SKM-1 (cell line): ENCODE results near the gene CCDC38.
"Not testable (repeated sequence)": the region's sequence is repeated elsewhere in the genome, so short reads cannot be mapped to it uniquely, and the experiment has no call there.

ENCODE experiments used
- DNase-seq: peaks from one replicate; lab custom pipeline; 2025; ENCODE audit not compliant: unreplicated experiment; lab: John Stamatoyannopoulos, UW

Gene CCDC38

DNA sequence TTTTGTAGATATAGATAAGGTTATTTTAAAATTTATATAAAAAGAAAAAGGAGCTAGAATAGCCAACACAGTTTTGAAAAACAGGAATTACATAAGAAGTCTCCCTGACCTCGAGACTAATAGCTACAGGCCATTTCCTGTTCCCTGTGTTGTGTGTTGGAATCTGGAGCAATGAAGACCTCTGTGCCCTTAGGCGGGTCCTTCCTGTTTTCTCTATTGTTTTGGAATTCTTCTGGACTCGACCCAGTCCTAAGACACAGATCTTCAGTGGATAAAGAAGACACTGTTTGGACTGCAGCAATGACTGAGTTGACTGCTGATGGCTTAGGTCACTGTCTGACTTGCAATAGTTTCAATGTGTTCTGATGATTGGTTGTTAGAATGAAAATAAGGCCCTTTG is 57.4 kb downstream of the CCDC38 start:
- DNase-seq = no peak

DNA sequence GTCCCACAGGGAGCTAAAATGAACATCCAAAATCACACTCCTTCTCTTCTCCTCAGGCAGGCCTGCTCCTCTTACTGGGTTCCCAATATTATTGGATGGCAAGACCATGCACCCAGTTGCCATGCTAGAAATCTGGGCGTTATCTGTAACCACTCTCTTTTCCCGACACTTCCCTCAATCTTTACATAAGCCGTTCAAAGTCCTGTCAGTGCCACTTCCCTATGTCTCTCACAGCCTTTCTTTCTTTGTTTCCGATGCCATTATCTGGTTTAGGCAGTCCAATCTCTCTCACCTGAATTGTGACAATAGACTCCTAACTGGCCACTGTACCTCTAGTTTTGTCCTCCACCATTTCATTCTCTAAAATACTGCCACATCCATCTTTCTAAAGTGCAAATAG is 59.5 kb downstream of the CCDC38 start:
- no peak for DNase-seq

DNA sequence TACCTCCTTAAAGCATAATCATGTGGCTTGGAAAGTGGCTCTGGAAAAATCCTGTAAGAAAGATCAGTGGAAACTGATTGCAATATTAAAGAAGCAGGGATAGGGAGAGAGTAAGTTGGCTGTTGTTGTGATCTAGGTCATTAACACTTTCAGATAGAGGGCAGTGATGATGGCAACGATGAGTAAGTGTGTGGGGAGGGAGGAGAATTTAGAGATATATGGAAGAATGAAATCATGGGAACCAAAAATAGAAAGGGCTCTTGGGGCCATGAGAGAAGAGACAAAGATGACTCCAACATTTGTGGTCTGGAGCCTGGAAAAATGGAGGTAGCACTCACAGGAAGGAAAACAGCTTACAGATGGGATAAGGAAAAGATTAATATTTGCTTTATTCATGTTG is 60.3 kb downstream of the CCDC38 start:
- DNase-seq = no peak

DNA sequence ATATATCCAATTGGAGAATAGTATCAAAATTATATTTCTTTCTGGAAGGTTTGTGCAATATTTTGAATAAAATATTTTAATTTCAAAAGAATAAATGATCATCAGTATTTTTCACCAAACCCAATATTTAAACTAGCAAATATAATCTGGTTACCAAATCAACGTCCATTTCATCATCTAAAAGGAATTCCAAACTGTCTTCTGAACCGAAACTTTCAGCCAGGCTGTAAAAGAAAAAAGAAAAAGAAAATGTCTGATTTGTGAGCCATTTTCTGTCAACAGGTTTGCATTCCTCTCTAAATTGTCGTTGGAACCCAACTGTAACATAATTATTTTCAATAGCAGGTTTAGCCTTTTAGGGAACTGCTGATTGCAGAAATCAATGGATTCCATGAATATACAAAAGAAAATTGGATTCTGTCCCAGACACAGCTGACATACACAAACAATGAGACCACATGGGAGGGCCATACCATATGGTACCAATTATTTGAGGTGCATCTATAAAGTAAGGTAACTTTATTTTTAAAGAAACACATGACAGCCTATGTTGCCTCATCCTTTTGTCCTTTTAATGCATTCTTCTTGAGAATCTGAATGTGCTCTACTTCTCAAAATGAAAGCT is 61.0 kb downstream of the CCDC38 start:
- no peak for DNase-seq

DNA sequence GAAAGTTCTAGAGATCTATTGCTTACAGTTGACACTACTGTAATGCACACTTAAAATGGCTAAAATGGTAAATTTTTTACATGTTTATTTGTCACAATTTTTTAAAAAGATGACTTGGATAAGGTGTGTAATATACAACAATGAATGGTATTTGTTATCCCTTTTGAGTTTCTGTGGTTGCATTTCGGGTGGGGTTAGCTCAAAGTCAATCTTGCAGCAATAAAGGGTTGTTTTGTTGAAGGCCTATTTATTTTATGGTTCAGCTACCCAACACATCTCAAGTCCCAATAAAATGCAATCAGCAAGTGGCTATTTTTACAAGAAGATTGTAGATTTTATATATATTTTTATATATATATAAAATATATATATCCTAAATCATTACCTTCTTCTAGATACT is 61.5 kb downstream of the CCDC38 start:
- DNase-seq = no peak

DNA sequence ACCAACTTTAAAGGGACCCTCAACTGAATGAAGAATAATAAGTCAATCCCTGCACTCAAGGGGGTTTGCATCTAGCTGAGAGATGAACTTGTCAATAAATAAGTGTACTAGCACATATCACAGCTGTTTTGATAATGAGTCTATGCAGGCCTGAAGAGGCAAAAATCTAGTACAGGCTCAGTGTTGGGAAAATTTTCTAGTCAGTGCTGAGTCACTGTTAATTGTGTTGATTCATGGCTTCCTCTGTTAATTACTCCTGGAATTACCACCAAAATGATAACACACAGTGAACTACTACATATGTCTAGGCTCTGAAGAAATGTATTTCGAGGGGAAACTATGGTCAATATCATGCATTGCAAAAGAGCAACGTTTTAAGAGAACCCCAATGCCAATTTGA is 64.8 kb downstream of the CCDC38 start:
- no peak for DNase-seq

DNA sequence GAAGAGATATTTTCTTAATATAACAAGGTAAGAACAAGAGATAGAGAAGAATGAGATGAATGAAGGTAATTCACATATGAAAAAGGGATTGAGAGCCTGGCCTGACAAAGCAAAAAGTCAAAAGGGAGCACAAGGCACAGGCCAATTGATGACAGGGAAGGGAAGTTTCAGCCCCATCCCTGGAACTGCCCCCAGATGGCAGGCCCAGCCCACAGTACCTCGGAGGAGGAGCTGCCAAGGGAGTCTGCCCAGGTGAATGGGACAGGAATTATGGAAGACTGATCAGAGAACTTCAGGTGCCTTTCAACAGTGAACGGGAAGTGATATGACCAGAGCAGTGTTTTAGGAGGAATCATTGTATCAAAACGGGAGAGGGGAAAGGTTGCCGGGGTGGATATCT is 68.0 kb downstream of the CCDC38 start:
- DNase-seq = no peak

DNA sequence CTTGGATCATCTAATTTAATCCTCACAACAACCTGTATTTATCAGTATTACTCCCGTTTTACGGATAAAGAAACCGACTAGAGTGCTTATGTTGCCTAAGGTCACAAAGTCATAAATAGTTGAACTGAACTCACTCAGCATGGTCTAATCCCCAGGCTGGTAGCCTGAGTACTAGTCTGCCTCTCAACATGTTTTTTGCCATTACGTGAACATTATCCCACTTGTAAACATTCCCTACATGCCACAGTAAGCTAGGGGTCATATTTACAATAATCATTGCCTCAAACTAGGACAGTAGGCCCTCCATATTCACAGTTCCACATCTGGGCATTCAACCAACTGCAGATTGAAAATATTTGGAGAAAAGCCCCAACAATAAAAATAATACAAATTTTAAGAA is 71.5 kb downstream of the CCDC38 start:
- no peak for DNase-seq

DNA sequence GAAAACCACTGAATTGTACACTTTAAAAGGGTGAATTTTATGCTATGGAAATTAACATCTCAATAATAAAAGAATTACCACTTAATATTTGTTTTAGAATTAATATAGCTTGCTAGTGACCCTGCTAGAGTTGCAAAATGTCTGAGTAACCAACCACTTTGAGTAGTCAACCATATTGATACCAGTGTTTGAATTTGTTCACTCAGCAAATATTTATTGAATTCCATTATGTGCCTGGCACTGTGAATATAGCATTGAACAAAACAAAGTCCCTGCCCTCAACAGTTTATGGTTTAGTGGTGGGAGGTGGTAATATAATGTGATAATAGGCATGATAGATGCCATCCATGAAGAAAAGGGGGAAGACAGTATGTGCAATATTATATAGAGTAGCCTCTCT is 79.1 kb downstream of the CCDC38 start:
- no peak for DNase-seq

DNA sequence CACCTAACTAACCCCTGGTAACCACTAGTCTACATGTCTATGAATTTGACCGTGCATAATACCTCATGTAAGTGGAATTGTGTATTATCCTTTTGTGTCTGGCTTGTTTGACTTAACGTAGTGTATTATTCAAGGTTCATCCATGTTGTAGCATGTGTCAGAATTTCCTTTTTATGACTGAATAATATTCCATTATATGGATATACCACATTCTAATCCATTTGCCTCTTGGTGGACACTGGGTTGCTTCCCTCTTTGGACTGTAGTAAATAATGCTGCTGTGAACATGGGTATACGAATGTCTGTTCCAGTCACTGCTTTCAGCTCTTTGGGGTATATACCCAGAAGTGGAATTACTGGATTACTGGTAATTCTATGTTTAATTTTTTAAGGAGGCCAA is 80.4 kb downstream of the CCDC38 start:
- no peak for DNase-seq

DNA sequence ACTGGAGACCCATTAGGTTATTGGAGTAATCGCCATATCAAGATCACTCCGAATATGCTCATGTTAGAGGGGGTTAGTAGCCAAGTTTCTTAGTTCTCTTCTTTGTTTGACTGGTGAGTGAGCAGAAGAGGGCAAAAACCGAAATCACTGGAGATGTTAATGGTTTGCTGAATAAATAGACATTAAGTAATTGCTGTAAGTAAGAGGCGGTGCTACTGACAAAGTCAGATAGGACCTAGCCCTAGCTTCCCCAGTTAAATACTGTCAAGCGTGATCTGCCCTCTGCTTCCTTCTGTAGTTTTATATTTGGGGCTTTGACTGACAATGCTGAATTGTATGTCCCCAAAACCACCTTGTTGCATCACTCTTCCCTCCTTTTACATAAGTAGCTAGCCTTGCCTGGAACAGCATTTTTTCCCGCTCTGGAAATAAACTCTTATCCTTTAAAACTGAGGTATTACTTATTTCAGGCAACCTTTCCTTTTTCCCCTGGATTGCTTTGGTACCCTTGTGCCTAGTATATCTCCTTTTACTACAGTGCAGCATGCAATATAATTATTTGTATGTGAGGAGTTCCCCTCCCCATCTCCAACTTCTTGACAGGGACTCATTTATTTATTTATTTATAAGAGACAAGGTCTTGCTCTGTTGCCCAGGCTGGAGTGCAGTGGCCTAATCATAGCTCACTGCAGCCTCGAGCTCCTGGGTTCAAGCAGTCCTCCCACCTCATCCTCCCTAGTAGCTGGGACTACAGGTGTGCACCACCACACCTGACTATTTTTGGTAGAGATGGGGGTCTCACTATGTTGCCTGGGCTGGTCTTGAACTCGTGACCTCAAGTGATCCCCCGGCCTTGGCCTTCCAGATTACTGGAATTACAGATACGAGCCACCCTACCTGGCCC is 82.2 kb downstream of the CCDC38 start:
- no peak for DNase-seq

DNA sequence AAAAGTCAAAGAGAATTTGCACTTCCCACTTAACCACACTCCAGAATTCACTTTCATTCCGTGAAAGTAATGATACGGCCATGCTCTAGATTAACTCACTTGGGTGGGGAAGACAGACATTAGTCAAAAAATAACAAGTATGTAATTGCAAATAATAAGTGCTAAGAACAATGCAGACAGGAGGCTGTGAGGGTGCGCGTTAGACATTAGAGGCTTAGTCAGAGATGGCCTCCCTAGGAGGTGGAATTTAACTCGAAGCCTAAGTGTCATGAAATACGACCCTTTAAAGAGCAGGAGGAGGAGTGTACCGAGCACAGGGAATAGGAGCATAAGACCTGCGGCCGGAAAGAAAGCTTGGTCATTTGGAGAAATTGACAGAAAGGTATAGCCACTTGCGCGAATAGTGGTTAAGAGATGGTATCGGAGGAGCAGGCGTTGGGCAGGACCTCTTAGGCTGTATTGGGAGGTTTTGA is 83.0 kb downstream of the CCDC38 start:
- DNase-seq = peak; percentile 1

DNA sequence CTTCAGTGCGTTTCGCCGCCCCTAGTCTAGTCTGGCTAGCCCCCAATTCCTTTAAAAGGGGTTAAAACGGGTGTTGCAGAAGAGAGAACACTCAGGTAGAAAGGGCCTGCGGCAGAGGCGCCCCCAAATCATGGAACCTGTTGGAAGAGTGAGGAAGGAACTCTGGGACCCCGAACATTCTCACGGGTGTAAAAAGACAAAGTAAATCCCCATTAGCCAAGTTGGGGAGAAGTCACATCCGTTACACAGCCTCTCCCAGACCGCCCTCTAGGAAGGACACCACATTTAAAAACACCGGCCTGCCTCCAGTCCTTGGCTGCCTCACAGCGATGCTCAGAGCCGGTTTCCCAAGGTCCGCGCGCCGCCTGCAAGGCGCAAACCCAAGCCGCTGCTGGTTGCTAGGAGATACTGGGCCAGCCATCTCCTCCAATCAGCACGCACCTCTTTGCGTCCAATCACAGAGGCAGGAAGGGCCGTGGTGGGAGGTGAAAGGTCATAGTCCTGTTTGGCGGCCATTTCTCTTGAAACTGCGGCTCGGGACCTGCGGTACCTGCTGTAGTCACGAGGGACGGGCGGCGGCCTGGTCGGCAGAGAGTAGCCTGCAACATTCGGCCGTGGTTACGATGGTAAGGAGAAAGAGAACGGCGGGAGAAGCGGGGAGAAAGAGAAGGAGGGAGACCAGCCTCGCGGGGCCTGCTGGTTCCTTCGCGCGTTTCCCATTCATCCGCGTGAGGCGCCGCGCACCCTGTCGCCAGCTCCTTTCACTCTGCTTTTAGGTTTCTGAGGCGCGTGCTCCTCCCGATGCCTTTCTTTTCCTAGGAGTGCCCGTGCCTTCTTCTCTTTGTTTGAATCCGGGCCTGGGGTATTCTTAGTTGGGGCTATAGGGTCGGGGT is 83.7 kb downstream of the CCDC38 start, which contains the start of gene SNRPF:
SNRPF (plus strand) TSS at position 502 of the 893 bp plus-strand sequence; CDS start at position 624, 122 bp downstream.
- peak; percentile 6 for DNase-seq

DNA sequence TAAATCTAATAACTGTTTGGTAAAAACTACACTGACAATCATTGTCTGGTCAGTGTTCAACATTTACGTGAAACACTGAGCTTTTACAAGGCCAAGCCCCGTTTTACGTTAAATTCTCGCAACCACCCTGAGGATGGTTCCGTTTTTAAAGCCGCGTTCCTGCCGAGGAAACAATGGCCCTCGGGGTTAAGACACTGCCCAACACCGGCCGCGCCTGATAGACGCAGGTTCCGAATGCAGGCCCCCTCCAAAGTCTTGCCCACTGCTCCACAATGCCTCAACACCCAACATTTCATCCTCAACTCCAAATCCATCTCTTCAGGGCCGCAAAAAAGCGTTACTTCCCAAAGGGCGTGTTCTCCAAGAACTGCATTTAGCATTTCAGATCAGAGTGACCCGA is 84.6 kb downstream of the CCDC38 start:
- no peak for DNase-seq

DNA sequence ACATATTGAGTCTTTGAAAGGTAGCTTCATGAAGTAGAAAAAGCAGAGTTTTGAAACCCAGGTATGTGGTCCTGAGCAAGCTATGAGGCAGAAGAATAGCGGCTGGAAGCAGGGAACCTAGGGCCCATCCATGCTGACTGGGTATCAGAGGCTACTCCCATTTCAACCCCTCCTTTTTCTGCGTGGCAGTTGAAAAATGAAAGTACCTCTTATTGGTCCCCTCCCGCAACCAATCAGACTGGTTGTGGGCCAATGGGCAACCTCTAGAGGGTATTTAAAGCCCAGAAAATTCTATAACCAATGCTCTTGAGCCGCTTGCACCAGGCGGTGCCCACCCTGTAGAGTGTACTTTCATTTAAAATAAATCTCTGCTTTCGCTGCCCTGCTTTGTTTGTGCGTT is 85.3 kb downstream of the CCDC38 start:
- no peak for DNase-seq

DNA sequence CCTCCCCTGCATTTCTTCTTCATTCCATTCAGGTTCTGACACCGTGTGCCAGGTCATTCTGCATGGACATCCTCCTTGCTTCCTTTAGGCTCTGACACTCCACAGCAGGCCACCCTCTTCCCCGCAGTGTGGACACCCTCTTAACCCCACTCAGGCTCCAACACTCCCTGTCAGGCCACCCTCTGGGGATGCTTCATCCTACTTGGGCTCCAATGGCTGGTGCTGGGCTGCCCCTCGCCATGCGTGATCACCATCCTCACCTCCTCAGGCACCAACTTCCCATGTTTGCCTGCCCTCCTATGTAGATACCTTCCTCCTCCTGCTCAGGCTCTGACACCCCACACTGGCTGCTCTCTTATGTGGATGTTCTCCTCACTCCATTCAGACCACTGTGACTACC is 90.3 kb downstream of the CCDC38 start:
- no peak for DNase-seq

DNA sequence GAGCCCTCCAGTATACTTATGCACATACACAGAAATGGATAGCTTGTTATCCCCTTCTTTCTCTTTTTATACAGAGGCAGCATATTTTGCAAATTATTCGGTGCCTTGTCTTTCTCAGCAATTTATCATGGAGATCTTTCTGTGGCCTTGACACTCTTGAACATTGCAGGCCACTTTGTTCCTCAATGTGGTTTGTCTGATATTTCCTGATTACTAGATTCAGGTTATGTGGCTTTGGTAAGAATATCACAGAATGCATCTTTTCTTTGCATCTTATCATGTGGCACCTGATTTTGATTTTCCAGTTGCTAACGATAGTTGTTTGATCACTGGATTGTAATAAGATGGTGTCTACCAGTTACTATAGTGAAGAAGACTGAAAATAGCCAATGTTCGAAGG is 90.8 kb downstream of the CCDC38 start:
- DNase-seq = no peak

DNA sequence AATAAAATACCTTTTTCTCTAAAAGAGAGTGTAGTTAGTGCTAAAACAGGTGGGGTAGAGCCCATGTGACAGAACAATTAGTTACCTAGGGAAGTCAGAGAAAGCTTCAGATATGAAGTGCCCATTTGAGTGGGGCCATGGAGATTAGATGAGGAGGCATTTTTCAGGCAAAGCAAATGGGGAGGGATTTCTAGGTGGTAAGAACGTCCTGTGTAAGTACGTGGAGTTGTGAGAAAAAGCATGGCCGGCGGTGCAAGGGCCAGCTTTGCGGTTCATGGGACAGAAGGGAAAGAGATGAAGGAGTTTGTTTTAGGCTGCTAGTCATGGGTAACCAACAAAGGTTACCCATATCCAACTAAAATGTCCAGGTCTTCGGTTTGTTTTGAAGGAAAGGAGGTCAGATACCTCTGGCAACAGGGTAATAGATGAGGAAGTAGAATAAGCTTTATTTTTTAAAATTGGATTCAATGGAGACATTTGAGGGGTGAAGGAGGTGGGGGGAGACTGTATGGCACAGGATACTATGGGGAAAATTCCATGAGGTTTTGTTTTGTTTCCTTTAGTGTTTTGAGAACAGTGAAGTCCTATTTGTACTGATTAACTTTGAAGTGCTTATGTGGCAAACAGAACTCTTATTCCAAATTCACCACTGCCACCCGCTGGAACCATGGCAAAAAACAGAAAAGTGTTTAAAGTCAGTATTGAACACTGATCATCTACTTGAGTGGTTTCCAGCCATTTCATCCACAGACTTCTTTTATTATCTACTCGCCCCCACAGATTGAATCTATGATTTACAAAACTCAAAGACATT is 93.6 kb downstream of the CCDC38 start:
- DNase-seq = no peak

DNA sequence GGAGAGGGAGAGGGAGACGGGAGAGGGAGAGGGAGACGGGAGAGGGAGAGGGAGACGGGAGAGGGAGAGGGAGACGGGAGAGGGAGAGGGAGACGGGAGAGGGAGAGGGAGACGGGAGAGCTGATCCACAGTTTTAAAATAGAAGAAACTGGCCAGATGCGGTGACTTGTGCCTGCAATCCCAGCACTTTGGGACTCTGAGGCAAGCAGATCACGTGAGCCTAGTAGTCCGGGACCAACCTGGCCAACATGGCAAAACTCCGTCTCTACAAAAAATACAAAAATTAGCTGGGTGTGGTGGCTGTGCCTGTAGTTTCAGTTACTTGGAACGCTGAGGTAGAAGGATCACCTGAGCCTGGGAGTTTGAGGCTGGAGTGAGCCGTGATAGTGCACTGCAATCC is 100.0 kb downstream of the CCDC38 start:
- not testable (repeated sequence) for DNase-seq

DNA sequence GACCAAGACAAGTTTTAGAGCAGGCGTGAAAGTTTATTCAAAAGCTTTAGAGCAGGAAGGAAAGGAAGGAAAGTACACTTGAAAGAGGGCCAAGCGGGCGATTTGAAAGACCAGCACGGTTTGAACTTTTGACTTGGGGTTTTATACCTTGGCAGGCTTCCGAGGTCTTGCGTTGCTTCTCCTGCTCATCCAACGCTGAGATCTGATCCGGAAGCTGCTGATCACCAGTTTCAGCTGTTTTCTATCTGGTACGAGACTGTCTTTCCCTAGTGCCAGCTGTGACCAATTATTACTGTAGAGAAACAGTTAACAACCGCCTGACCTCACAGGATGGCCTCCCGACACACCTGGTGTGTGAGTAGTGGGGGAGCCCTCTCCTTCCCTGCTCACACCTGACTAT is 104.3 kb downstream of the CCDC38 start:
- no peak for DNase-seq
